ENCODE measurements around the gene CPLX4.

GRCh38 chr18:59324623-59324971, 6.1 kb upstream of the CPLX4 start:
- no peak for TF ChIP-seq CTCF (IDR thresholded peaks at IDR 0.05; ENCODE audit: low read depth, low read length, poor library complexity, severe bottlenecking)
- no peak for TF ChIP-seq EZH2phosphoT487 (IDR thresholded peaks at IDR 0.05; ENCODE audit: borderline replicate concordance, low read length)
